Measurements from ENCODE around the gene SEMA5B.

GRCh38 chr3:123058505-123058904 is 30.9 kb upstream of the SEMA5B start:
- TF ChIP-seq YY1 (IDR thresholded peaks at IDR 0.05; ENCODE audit: insufficient read depth, insufficient read length) (no peak), ZNF274 (IDR thresholded peaks at IDR 0.05; ENCODE audit: low read depth, low read length) (no peak)

All from NT2/D1 (cell line).